ENCODE results near the gene DPP6.

Gene DPP6

GRCh38 chr7:154431045-154431444 lies 378.8 kb downstream of the DPP6 start:
- H3K4me3 ChIP-seq (ENCODE audit: low read depth in 1 of 2, low read length in 1 of 2) = no peak overlapping the region
- H3K9me3 ChIP-seq = no peaks in the 10 kb centered on the region
- no peaks in the 10 kb centered on the region for H3K4me1 ChIP-seq (ENCODE audit: control insufficient read depth in 1 of 2, insufficient read depth in 1 of 2, low read depth in 1 of 2, low read length in 1 of 2)
- H3K27me3 ChIP-seq = no peaks in the 10 kb centered on the region
- TF ChIP-seq CTCF (IDR thresholded peaks at IDR 0.05) = no peak
- H3K27ac ChIP-seq = no peak overlapping the region
- no peaks in the 10 kb centered on the region for H3K36me3 ChIP-seq

- Histone ChIP-seq H3K36me3 (no peaks in the 10 kb centered on the region), H3K9me3 (no peaks in the 10 kb centered on the region), H3K27me3 (no peaks in the 10 kb centered on the region), H3K4me3 (ENCODE audit: low read depth in 1 of 2, low read length in 1 of 2) (no peak overlapping the region), H3K27ac (no peak overlapping the region), H3K4me1 (ENCODE audit: control insufficient read depth in 1 of 2, insufficient read depth in 1 of 2, low read depth in 1 of 2, low read length in 1 of 2) (no peaks in the 10 kb centered on the region)
- no peak for TF ChIP-seq CTCF (IDR thresholded peaks at IDR 0.05)
Observed at GRCh38 chr7:154433632-154434598, 381.7 kb downstream of the DPP6 start.

GRCh38 chr7:154436560-154436959 lies 384.4 kb downstream of the DPP6 start:
- no peaks in the 10 kb centered on the region for H3K36me3 ChIP-seq
- no peaks in the 10 kb centered on the region for H3K27me3 ChIP-seq
- no peaks in the 10 kb centered on the region for H3K9me3 ChIP-seq
- no peaks in the 10 kb centered on the region for H3K4me1 ChIP-seq (ENCODE audit: control insufficient read depth in 1 of 2, insufficient read depth in 1 of 2, low read depth in 1 of 2, low read length in 1 of 2)
- no peak overlapping the region for H3K27ac ChIP-seq
- no peak overlapping the region for H3K4me3 ChIP-seq (ENCODE audit: low read depth in 1 of 2, low read length in 1 of 2)
- no peak for TF ChIP-seq CTCF (IDR thresholded peaks at IDR 0.05)

- Histone ChIP-seq H3K27ac (no peak overlapping the region), H3K27me3 (no peaks in the 10 kb centered on the region)
Observed at GRCh38 chr7:154437234-154437633, 385.0 kb downstream of the DPP6 start.

GRCh38 chr7:154438571-154439367 lies 386.6 kb downstream of the DPP6 start:
- no peaks in the 10 kb centered on the region for H3K27me3 ChIP-seq
- no peak overlapping the region for H3K27ac ChIP-seq

More at GRCh38 chr7:154437234-154437633, 385.0 kb downstream of the DPP6 start:
- Histone ChIP-seq H3K36me3 (no peaks in the 10 kb centered on the region), H3K4me3 (ENCODE audit: low read depth in 1 of 2, low read length in 1 of 2) (no peak overlapping the region), H3K4me1 (ENCODE audit: control insufficient read depth in 1 of 2, insufficient read depth in 1 of 2, low read depth in 1 of 2, low read length in 1 of 2) (no peaks in the 10 kb centered on the region), H3K9me3 (no peaks in the 10 kb centered on the region)
- TF ChIP-seq CTCF (IDR thresholded peaks at IDR 0.05) = no peak

More at GRCh38 chr7:154438571-154439367, 386.6 kb downstream of the DPP6 start:
- Histone ChIP-seq H3K36me3 (no peaks in the 10 kb centered on the region), H3K9me3 (no peaks in the 10 kb centered on the region), H3K4me3 (ENCODE audit: low read depth in 1 of 2, low read length in 1 of 2) (no peak overlapping the region), H3K4me1 (ENCODE audit: control insufficient read depth in 1 of 2, insufficient read depth in 1 of 2, low read depth in 1 of 2, low read length in 1 of 2) (no peaks in the 10 kb centered on the region)
- TF ChIP-seq CTCF (IDR thresholded peaks at IDR 0.05) = no peak

All from neutrophil (primary cell).